ENCODE results near the gene FBXO30.
A peak's percentile ranks its signal among the peaks of the same experiment; 100 is the strongest.

Gene FBXO30

DNA sequence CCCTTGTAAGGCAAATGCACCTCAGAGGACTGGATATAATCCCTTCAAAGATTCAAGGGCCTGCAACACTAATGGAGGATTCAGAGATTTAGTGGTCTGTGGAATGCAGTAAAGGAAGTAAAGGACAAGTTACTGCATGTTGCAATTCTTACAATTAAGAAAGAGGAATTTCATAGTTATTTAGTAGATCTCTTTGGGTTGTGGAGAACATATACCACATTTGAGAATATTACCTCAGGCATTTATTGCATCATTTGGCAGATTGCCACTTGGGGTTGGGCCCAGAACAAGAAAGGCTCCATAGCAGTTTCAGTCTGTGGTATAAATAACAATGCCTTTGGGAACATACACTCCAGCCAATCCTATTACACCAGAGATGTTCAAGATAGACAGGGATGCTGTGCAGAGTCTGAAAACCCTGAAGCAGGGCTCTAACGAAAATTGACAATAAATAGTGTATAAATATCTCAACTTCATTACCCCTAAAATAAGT is 58.4 kb downstream of the FBXO30 start:
- Histone ChIP-seq H3K36me3 (ENCODE audit: insufficient read depth, low read length) (no peaks in the 10 kb centered on the region), H4K20me1 (ENCODE audit: insufficient read depth, low read length) (no peaks in the 10 kb centered on the region), H3K27me3 (ENCODE audit: insufficient read depth, low read length, poor library complexity) (no peaks in the 10 kb centered on the region), H3K4me3 (ENCODE audit: low read depth in 1 of 2, low read length in 2 of 2) (no peak overlapping the region), H3K9ac (ENCODE audit: low read depth, low read length) (no peak overlapping the region), H3K79me2 (ENCODE audit: insufficient read depth, low read length) (no peaks in the 10 kb centered on the region), H3K9me3 (ENCODE audit: insufficient read depth, low read length, severe bottlenecking) (no peaks in the 10 kb centered on the region), H3K4me1 (ENCODE audit: insufficient read depth, low read length) (peaks cover 3% of the 10 kb centered on the region; the same call in 1 of the 2 replicates), H2AFZ (ENCODE audit: low read depth, low read length) (no peak overlapping the region), H3K4me2 (ENCODE audit: insufficient read depth, low read length) (no peak overlapping the region), H3K27ac (ENCODE audit: low read length) (no peak overlapping the region)
- TF ChIP-seq CTCF (IDR thresholded peaks at IDR 0.05; ENCODE audit: borderline replicate concordance, extremely low read depth, low read length, poor library complexity, severe bottlenecking) (no peak), EZH2 (IDR thresholded peaks at IDR 0.05; ENCODE audit: borderline replicate concordance, low read depth, low read length, severe bottlenecking) (no peak)
- ATAC-seq (ENCODE audit: insufficient read depth, low read depth) (peak; percentile 75), DNase-seq (peak; percentile 51)

DNA sequence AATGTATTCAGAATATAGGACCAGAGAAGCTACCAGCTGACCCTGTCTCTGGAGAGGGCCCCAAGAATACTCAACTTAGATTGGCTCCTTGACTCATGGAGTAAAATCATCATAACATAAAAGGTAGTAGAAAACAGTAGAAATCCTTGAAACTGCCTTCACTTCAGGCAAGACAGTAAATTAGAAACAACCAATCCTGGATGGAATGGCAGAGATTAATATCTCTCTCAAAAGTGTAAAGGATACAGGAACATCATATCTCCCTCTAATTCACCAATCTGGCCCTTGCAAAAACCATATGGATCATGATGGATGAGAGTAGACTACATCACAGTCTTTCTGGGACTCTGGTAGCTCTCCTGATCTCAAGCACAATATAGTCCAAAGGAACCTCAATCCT is 58.9 kb downstream of the FBXO30 start:
- Histone ChIP-seq H3K9ac (ENCODE audit: low read depth, low read length) (no peak overlapping the region), H3K79me2 (ENCODE audit: insufficient read depth, low read length) (no peaks in the 10 kb centered on the region), H3K4me2 (ENCODE audit: insufficient read depth, low read length) (no peak overlapping the region), H3K4me3 (ENCODE audit: low read depth in 1 of 2, low read length in 2 of 2) (no peak overlapping the region), H3K36me3 (ENCODE audit: insufficient read depth, low read length) (no peaks in the 10 kb centered on the region), H3K4me1 (ENCODE audit: insufficient read depth, low read length) (peaks cover 3% of the 10 kb centered on the region; the same call in 1 of the 2 replicates), H3K27me3 (ENCODE audit: insufficient read depth, low read length, poor library complexity) (no peaks in the 10 kb centered on the region), H3K27ac (ENCODE audit: low read length) (no peak overlapping the region), H2AFZ (ENCODE audit: low read depth, low read length) (no peak overlapping the region), H4K20me1 (ENCODE audit: insufficient read depth, low read length) (no peaks in the 10 kb centered on the region), H3K9me3 (ENCODE audit: insufficient read depth, low read length, severe bottlenecking) (no peaks in the 10 kb centered on the region)
- ATAC-seq (ENCODE audit: insufficient read depth, low read depth), result no peak
- no peak for TF ChIP-seq EZH2 (IDR thresholded peaks at IDR 0.05; ENCODE audit: borderline replicate concordance, low read depth, low read length, severe bottlenecking)
- TF ChIP-seq CTCF (IDR thresholded peaks at IDR 0.05; ENCODE audit: borderline replicate concordance, extremely low read depth, low read length, poor library complexity, severe bottlenecking), result no peak
- DNase-seq, result no peak

DNA sequence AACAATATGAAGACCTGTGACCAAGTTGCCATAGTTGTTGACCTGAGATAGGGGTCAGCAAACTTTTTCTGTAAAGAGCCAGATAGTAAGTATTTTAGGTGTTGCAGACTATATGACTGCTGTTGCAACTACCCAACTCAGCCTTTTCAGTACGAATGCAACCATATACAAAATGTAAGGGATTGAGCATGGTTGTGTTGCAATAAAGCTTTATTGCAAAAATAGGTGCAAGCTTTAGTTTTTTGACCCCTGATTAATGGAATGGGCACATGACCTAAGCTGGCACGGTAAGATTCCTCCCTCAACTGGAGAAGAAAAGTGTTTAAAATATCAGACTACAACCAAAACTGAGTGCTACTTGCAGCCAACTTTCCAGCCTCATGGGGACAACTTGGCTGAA is 62.0 kb downstream of the FBXO30 start:
- H3K4me1 ChIP-seq (ENCODE audit: insufficient read depth, low read length), result peaks cover 19% of the 10 kb centered on the region
- H3K36me3 ChIP-seq (ENCODE audit: insufficient read depth, low read length), result no peaks in the 10 kb centered on the region
- DNase-seq (no peak), ATAC-seq (ENCODE audit: insufficient read depth, low read depth) (no peak)
- H3K9ac ChIP-seq (ENCODE audit: low read depth, low read length), result no peak overlapping the region
- no peaks in the 10 kb centered on the region for H3K79me2 ChIP-seq (ENCODE audit: insufficient read depth, low read length)
- H3K27me3 ChIP-seq (ENCODE audit: insufficient read depth, low read length, poor library complexity), result no peaks in the 10 kb centered on the region
- H2AFZ ChIP-seq (ENCODE audit: low read depth, low read length), result no peak overlapping the region
- no peak overlapping the region for H3K4me2 ChIP-seq (ENCODE audit: insufficient read depth, low read length)
- H3K27ac ChIP-seq (ENCODE audit: low read length), result no peak overlapping the region
- TF ChIP-seq CTCF (IDR thresholded peaks at IDR 0.05; ENCODE audit: borderline replicate concordance, extremely low read depth, low read length, poor library complexity, severe bottlenecking) (no peak), EZH2 (IDR thresholded peaks at IDR 0.05; ENCODE audit: borderline replicate concordance, low read depth, low read length, severe bottlenecking) (no peak)
- H3K9me3 ChIP-seq (ENCODE audit: insufficient read depth, low read length, severe bottlenecking), result no peaks in the 10 kb centered on the region
- H3K4me3 ChIP-seq (ENCODE audit: low read depth in 1 of 2, low read length in 2 of 2), result no peak overlapping the region
- no peaks in the 10 kb centered on the region for H4K20me1 ChIP-seq (ENCODE audit: insufficient read depth, low read length)
